KOPT-K1 (cell line): Measurements from ENCODE around the gene ABCC2.

Experiments
- H3K27ac ChIP-seq: fragments of 200-600 bp; sonication (generic); 2 replicates; pipeline ENCODE4 v1.5.1; 2016; ENCODE audit warnings: antibody characterized with exemption, mild to moderate bottlenecking, low read depth, low read length; ENCODE audit not compliant: poor library complexity, severe bottlenecking
- H3K36me3 ChIP-seq: fragments of 200-600 bp; sonication (generic); 2 replicates; pipeline ENCODE4 v1.5.1; 2017; ENCODE audit warnings: antibody characterized with exemption, mild to moderate bottlenecking, low read length, moderate library complexity; ENCODE audit not compliant: insufficient read depth
- H3K9me3 ChIP-seq: fragments of 200-600 bp; sonication (generic); 2 replicates; pipeline ENCODE4 v1.5.1; 2017; ENCODE audit warnings: antibody characterized with exemption, low read length, mild to moderate bottlenecking; ENCODE audit not compliant: insufficient read depth, poor library complexity, severe bottlenecking

ABCC2 gene

GRCh38 chr10:99761365-99761764 lies 21.1 kb upstream of the ABCC2 start:
- H3K9me3 ChIP-seq = no peaks in the 10 kb centered on the region
- peaks cover 53% of the 10 kb centered on the region for H3K36me3 ChIP-seq
- no peak overlapping the region for H3K27ac ChIP-seq

GRCh38 chr10:99765672-99766301 lies 16.7 kb upstream of the ABCC2 start:
- Histone ChIP-seq H3K36me3 (peaks cover 10% of the 10 kb centered on the region), H3K9me3 (no peaks in the 10 kb centered on the region), H3K27ac (no peak overlapping the region)

GRCh38 chr10:99766302-99766681 lies 16.1 kb upstream of the ABCC2 start:
- no peak overlapping the region for H3K27ac ChIP-seq
- H3K9me3 ChIP-seq = no peaks in the 10 kb centered on the region
- peaks cover 4% of the 10 kb centered on the region; the same call in 1 of the 2 replicates for H3K36me3 ChIP-seq

GRCh38 chr10:99767901-99768300 lies 14.5 kb upstream of the ABCC2 start:
- Histone ChIP-seq H3K9me3 (no peaks in the 10 kb centered on the region), H3K36me3 (no peaks in the 10 kb centered on the region), H3K27ac (no peak overlapping the region)

- H3K9me3 ChIP-seq = no peaks in the 10 kb centered on the region
- no peak overlapping the region for H3K27ac ChIP-seq
- no peaks in the 10 kb centered on the region for H3K36me3 ChIP-seq
Measured at GRCh38 chr10:99768556-99768955, 13.9 kb upstream of the ABCC2 start.

GRCh38 chr10:99769706-99770105 lies 12.7 kb upstream of the ABCC2 start:
- Histone ChIP-seq H3K27ac (no peak overlapping the region), H3K9me3 (no peaks in the 10 kb centered on the region), H3K36me3 (no peaks in the 10 kb centered on the region)

- no peaks in the 10 kb centered on the region for H3K36me3 ChIP-seq
- H3K27ac ChIP-seq = no peak overlapping the region
- H3K9me3 ChIP-seq = no peaks in the 10 kb centered on the region
Measured at GRCh38 chr10:99770408-99771045, 11.9 kb upstream of the ABCC2 start.

GRCh38 chr10:99775850-99776249 lies 6.6 kb upstream of the ABCC2 start:
- H3K9me3 ChIP-seq = no peaks in the 10 kb centered on the region
- no peaks in the 10 kb centered on the region for H3K36me3 ChIP-seq
- H3K27ac ChIP-seq = no peak overlapping the region

GRCh38 chr10:99777918-99778714 lies 4.3 kb upstream of the ABCC2 start:
- Histone ChIP-seq H3K9me3 (no peaks in the 10 kb centered on the region), H3K36me3 (no peaks in the 10 kb centered on the region), H3K27ac (no peak overlapping the region)

GRCh38 chr10:99779335-99779734 lies 3.1 kb upstream of the ABCC2 start:
- Histone ChIP-seq H3K9me3 (no peaks in the 10 kb centered on the region), H3K36me3 (no peaks in the 10 kb centered on the region), H3K27ac (no peak overlapping the region)

GRCh38 chr10:99781734-99782429 lies 558 bp upstream of the ABCC2 start:
- no peaks in the 10 kb centered on the region for H3K36me3 ChIP-seq
- H3K27ac ChIP-seq = no peak overlapping the region
- H3K9me3 ChIP-seq = no peaks in the 10 kb centered on the region

- no peaks in the 10 kb centered on the region for H3K36me3 ChIP-seq
- H3K27ac ChIP-seq = no peak overlapping the region
- H3K9me3 ChIP-seq = no peaks in the 10 kb centered on the region
Measured at GRCh38 chr10:99784016-99784726, 1.7 kb downstream of the ABCC2 start.

GRCh38 chr10:99784727-99785441 lies 2.4 kb downstream of the ABCC2 start:
- Histone ChIP-seq H3K9me3 (no peaks in the 10 kb centered on the region), H3K27ac (no peak overlapping the region), H3K36me3 (no peaks in the 10 kb centered on the region)

- no peak overlapping the region for H3K27ac ChIP-seq
- H3K9me3 ChIP-seq = no peaks in the 10 kb centered on the region
- no peaks in the 10 kb centered on the region for H3K36me3 ChIP-seq
Measured at GRCh38 chr10:99785646-99786045, 3.2 kb downstream of the ABCC2 start.
